Fibroblast of villous mesenchyme (primary cell): Measurements from ENCODE around the gene SLC38A9. TPM values are rescaled to one million over a fixed set of nuclear protein-coding genes. Genes with fewer than 3 reads are reported as not detected.
A peak's percentile ranks its signal among the peaks of the same experiment; 100 is the strongest.

ENCODE experiments used
- DNase-seq: peaks from one replicate; pipeline ENCODE4 v3.0.0-alpha.2; 2010; ENCODE audit warnings: low read depth
- H3K4me3 ChIP-seq: 2 replicates; pipeline ENCODE4 v1.5.1; 2011; ENCODE audit warnings: low read depth, mild to moderate bottlenecking, low read length
- CTCF ChIP-seq: IDR thresholded peaks from 2 replicates; pipeline ENCODE4 v1.5.1; 2012; ENCODE audit warnings: low read depth, mild to moderate bottlenecking, low read length; ENCODE audit not compliant: insufficient read depth
- total RNA-seq: library from RNA; depleted of rRNA; stranded (reverse); fragments of >200 nt; gene quantifications from 2 replicates; pipeline ENCODE4 v1.2.3, GENCODE V29; 2012

Gene SLC38A9
- total RNA-seq, 1 donor, result 52.7 TPM

DNA sequence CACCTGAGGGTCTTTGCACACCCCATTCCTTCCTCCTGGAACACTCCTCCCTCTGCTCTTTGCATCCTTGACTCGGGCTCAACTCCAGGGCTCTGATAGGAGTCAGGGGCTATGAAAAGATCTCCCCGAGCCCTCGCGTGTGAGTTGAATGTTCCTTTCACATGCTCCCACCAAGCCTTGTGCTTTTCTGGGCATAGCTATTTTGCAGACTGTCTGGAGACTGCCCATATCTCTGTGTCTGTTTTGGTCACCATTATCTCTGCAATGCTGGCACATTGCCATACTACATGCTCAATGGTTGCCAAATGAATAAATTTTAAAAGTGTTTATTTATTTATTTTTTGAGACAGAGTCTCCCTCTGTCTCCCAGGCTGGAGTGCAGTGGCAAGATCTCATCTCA lies 120.4 kb downstream of the SLC38A9 start:
- H3K4me3 ChIP-seq, result no peak overlapping the region
- peak; percentile 33 for DNase-seq
- no peak for TF ChIP-seq CTCF

DNA sequence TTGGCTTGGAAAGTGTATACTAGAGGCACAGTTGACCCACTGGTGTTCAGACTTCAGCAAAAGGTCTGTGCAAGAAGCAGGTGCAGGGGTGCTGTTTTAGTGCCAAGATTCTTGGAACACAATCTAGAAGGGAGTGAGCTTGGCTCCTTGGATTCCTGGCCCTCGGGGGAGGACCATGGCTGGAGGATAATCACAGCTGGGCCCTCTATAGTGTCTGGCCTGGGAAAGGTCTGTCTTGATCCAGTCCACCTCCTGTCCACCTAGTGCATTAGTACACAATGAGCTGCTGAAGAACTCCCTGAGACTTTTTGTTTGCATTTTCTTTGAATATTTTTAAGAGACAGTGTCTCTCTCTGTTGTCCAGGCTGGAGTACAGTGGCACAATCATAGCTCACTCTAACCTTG lies 126.9 kb downstream of the SLC38A9 start:
- no peak for TF ChIP-seq CTCF
- no peak overlapping the region for H3K4me3 ChIP-seq
- DNase-seq, result no peak

DNA sequence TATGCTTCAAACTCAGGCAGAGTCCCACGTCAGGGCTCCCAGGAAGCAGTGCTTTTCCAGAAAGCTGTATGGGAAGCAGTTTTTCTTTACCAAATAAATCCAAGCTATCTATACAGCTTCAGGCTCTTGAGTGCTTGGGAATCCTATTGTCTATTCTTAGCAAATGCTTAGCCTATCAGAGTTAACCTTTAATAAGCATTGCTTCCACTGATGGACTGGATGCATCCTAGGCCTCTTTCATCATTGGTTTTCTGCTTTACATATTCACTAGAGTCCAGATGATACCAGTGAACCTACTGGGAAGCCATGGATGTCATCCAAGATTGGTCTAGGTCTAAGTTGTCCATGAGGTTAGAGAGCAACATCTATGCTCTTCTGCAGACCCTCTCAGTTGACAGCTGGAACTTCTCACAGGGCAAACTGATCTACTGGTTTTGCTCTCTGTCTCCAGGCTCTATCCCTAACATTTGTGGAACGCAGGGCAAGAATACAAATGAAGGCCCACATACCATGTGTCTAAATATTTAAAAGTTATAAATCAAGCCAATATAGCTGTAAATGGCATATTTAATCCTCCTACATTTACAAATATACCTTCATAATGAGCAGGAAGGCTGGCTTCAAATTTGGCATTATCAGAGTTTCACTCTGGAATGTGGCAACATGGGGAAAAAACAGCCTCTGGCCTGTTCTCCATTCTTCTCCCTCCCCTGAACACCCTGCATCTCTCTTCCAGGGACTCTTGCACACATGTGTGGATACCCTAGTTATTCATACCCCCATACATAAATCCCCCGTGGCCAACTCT lies 127.5 kb downstream of the SLC38A9 start:
- TF ChIP-seq CTCF, result no peak
- DNase-seq, result peak; percentile 41
- no peak overlapping the region for H3K4me3 ChIP-seq

DNA sequence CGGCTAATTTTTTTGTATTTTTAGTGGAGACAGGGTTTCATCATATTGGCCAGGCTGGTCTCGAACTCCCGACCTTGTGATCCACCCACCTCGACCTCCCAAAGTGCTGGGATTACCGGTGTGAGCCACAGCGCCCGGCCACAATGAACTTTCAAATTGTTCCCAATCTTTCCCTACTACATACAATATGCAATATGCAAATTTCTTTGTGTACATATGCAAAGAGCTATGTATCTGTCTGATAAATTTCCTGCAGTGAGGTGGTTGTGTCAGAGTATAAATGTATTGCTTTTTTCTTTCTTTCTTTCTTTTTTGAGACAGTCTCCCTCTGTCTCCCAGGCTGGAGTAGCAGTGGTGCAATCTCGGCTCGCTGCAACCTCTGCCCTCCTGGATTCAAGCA lies 128.5 kb downstream of the SLC38A9 start:
- no peak for DNase-seq
- no peak for TF ChIP-seq CTCF
- no peak overlapping the region for H3K4me3 ChIP-seq

GRCh38 chr5:55582256-55582655 lies 129.9 kb downstream of the SLC38A9 start:
- TF ChIP-seq CTCF, result no peak
- H3K4me3 ChIP-seq, result no peak overlapping the region
- no peak for DNase-seq

- no peak for TF ChIP-seq CTCF
- DNase-seq, result no peak
Observed at GRCh38 chr5:55580042-55580441, 132.1 kb downstream of the SLC38A9 start.

DNA sequence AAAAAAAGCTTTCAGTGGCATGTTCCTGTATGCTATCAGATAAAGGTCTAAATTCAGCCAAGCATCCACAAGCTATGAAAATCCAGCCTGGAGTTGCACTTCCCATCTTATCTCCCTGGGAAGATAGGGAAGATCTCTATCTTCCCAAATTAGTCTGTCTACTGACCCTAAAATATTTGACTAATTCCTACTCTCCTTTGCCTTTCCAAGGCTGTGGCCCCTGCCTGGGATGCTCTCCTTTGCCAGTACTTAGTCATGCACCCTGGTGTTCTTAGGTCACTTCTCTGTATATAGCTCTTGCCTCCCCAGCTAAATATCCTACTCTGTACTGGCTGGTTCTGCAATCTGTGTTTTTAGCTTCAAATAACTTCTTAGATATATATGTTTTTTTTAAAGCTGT lies 133.4 kb downstream of the SLC38A9 start:
- H3K4me3 ChIP-seq, result no peak overlapping the region
- no peak for TF ChIP-seq CTCF
- peak; percentile 75 for DNase-seq

More at GRCh38 chr5:55580042-55580441, 132.1 kb downstream of the SLC38A9 start:
- no peak overlapping the region for H3K4me3 ChIP-seq
